ENCODE results near the gene TTLL8.

TTLL8 gene

DNA sequence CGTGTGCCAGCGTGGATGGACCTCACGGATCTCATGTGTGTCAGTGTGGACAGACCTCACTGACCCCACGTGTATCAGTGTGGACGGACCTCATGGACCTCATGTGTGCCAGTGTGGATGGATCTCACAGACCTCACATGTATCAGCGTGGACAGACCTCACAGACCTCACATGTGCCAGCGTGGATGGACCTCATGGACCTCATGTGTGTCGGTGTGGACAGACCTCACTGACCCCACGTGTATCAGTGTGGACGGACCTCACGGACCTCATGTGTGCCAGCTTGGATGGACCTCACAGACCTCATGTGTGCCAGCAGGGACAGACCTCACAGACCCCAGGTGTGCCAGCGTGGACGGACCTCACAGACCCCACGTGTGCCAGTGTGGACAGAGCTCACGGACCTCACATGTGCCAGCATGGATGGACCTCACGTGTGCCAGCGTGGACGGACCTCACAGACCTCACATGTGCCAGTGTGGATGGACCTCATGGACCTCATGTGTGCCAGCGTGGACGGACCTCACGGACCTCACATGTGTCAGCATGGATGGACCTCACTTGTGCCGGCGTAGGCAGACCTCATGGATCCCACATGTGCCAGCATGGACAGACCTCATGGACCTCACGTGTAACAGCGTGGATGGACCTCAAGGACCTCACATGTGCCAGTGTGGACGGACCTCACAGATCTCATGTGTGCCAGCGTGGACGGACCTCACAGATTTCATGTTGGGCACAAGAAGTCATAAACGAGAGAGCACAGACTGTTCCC, 18.2 kb downstream of the TTLL8 start:
- no peak for DNase-seq

DNA sequence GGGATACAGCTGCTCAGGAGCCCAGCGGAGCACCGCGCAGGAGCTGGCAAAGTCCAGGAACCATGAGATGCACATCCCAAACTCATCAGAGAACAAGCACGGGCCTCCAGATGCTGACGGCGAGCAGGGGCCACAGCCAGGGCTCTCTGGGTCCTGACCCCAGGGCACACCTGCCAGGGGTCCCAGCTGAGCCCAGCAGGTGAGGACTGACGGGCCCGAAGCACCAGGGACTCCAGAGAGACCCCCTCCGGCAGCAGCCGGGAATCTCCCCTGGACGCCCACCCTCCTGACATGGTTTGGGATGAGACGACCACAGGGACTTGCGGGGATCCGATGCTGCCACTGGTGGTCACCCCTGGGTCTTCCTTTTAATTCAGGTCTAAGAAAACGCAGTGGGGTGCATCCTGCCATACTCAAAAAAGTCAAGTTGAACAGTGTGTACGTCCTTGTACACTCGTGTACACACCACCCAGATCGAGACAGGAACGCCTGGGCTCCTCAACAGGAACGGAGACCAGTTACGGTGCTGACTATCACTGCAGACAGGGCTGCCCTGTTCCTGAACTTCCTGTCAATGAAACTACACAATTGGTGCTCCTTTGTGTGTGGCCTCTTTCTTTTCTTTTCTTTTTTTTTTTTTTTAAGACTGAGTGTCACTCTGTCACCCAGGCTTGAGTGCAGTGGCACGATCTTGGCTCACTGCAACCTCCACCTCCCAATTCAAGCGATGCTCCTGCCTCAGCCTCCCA, 21.9 kb downstream of the TTLL8 start:
- DNase-seq, result no peak

DNA sequence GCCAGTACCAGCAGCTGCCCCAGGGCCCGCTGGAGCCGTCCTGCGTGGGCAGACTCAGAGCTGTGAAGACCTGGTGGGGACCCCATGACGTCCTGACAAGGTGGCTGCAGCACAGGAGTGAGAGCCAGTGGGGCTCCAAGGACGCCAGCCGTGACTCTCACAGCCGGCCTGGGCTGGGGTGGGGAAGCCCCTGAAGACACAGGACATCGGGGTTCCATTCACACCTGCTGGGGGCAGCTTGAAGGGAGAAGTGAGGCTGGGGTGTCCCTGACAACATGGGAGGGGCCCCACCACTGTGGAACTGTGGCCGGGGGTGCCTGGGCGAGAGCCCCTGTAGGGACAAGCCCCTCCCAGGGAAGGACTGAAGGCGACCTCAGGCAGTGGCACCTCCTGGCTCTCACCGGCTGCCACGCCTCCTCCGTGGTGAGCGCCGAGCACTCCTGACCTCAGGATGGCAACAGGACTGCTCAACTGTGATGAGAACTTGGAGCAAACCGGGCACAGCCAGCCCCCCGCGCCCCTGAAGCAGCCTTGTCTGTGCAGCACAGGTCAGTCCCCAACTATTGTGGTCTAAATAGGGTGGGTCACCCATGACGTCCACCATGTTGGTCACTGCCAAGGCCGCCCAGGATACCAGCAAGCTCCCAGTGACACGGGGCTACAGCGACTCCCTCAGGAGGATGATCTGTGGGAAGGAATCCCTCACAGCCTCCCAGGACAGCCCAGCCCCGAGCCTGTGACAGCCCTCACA, 22.8 kb downstream of the TTLL8 start:
- no peak for DNase-seq

DNA sequence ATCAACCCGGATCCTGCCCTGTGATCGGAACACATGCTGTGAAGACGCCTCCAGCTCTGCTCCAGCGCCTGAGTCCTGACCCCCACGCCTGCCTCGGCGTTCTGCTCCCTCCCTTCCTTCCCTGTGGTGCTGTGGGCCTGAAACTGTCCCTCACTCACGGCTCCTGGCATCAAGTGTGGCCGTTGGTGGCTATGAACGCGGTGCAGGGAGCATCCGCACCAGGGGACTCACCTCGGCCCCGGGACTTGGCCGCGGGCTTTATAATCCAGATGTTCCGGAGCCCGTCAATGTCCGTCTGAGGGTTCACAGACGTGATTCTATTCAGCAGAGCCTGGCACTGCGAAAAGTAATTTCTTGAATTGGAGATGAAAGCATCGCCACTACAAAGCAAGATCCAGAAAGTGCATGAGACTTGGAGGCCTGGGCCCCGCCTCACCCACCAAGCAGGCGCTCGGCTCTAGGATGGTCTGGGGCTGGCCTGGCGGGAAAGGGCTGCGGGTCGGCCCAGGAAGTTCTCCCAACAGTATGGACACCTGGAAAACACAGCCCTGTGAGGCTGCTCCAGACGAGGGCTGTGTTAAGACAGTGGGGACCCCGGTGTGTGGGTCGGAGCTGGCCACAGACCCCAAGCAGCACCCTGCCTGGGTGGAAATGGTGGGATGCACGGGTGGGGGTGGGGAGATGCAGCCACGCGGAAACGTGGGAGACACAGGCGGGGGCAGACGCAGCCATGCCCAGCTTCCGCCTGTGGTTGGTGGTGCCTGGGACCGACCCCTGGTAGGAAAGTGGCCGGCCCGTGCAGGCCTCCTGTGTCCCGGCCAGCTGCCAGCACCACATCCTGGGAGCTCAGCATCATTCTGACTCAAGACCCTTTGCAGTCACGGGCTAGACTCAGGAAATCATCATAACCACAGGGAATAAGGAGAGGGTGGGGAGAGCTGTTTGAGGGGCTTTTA, 23.7 kb downstream of the TTLL8 start:
- DNase-seq, result no peak

DNA sequence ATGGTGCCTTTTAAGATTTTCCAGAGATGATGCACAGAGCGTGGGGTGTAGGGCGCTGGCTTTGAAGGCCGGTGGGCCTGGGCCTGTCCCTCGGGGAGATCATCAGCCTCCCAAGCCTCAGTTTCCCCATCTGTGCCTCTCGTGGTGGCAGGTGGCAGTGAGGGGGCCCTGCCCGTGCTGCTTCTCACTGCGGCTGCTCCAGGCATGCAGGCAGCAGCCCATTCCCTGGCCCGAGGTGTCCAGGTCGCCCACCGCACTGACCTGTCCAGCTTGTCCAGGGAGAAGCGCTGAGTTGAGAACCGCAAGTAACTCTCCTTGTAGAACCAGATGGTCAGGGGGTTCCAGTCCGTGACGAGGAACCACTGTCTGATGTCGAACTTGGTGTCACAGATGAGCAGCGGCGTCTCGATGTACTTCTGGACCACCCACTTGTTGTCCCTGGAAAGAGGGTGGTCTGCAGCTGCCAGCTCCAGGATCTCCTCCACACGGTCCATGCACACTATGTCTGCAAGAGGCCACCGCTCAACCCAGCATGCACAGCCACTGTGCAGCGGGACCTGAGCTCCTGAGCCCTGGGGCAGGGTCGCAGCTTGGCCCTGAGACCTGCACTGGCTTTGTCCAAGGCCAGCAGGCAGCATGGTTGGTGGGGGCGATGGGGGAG, 25.0 kb downstream of the TTLL8 start:
- DNase-seq, result no peak

DNA sequence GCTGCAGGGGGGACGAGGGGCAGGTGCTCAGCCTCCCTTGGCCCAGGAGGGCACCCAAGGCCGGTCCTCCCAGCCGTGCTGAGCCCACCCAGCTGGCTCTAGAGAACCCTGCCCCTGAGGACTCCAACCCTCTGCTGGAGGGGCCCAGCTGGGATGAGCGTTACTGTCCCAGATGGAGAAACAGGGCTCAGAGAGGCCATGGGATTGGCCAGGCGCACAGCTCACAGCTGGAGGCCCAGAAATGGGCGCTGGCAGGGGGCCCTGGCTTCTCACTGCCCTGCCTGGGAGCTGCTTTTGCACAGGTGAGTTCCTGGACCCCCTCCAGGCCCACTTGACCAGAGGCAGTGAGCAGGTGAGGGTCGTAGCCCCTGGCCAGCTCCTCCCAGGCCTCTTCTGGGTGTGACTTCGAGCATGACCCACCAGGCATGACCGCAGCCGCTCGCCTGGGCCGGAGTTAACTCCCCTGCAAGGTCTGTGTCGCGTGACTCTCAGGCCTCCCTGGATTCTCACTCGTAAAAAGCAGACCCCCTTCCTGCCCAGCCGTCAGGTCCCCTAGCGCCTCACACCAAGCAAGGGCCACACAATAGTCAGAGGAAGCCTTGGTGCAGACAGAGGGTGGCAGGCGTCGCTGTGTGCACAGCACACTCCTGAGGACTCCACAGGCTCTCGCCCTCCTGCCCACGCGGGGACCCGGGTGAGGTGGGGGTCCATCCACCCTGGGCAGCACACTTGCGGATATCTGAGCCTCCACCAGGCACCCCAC, 25.8 kb downstream of the TTLL8 start:
- DNase-seq, result no peak

DNA sequence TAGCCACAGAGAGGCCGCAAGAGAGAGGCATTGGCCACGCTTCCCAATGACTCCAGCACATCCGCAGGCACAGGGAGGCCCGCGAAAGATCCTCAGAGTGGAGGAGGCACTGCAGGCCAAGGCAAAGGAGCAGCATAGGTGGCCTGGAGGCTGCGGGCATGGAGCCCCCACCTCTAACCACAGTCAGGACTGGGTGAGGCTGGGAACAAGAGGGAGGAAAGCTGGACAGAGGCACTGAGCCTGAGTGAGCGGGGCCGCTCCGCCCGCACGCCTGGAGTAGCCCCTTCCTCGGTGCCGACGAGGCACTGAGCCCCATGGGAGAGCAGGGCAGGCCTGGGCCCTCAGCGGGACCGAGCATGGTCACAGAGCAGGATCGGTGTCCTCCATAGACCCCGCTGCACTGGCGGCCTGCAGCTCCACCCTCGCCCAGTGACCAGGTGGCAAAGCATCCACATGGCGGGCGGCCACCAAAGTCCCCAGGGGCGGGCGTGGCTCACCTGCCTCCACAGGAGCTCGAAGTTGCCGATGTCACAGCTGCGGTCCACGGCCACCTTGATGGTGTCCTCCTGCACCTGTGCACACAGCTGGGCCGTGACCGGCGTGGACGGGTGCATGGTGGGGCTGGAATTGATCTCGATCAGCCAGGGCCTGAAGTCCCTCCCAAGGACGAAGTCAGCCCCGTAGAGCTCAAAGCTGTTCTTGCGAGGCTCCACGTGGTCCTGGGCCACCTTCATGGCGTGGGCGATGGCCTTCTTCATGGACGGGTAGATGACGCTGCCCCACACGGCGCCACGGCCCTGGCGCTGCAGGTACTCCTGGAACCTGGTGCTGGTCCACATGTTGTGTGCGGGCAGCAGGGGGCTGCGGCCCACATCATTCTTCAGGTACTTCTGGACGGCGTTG, 26.7 kb downstream of the TTLL8 start:
- DNase-seq, result no peak

DNA sequence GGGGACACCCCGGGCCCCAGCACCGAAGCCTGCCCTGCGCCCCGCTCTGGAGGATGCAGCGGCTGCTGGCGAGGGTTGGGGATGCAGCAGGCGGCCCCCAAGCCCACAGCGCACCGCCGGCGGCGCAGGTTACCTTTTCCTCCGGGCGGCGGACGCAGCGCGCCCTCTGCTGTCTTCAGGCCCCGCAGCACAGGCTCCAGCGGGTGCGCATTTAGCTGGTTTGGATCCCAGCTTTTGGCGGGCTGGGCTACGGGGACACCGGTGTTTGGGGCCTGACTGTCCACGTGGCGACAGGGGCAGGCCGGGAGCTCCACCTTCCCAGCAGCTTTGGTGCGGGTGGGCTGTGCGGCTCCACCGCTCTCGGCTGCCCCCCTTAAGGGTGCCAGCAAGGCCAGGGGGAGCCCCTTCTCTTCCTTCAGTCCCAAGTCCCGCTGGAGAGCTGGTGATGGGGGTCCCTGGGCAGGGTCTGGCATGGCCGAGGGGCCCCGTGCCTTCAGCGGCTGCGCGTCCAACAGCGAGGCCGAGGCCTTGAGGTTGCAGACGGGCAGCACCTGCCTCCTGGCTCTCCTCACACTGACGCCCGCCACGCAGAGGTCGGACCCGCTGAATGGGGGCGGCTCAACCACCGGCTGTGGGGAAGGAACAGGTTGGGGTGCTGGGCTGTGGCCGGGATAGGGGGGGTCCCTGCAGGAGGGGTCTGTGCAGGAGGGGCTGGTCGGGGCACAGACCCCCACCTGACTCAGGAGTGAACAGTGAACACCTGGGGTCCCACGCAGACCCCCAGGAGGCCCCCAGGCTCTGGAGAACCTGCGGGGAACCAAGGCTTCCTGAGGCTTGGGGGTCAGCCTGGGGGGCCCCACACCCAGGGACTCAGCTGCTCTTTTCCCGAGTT, 27.6 kb downstream of the TTLL8 start:
- DNase-seq, result peak; percentile 7

DNA sequence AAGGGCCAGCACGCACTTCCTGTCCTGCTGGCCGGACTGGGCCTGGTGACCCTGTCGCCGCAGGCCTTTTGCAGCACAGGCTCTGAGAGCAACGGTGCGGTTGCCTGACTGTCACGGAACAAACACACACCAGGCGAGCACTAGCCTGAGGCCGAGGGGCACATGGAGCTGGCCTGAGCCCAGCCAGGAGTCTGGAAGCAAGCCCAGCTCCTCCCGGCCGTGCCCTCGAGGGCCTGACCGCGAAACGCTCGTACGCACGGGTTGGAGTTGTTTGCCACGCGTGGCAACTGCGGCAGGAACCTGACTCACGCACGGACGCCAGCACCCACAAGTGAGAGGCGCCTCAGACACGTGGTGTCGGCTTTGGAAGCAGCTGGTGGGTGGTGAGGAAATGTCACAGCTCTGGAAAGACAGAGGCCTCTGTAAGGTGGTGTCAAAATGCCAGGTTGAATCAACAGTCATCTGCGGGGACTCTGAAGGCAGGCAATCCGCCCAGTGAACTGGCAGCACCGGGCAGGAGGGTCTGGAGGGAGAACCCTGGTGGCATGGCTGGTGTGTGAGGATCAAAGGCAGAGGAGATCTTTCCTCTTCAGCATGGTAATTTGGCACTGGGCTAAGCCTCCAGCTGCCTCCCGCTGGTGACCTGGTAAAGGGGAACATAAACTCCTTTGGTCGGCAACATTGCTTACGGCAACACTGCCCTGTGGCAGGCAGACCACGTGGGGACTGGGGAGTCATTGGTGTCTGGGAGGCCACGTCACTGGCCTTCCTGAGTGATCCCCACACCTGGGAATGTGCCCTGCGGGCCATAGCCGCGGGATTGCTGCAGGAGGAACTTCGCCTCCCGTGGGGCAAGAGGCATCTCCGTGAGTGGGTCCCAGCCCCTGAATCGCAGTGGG, 30.2 kb downstream of the TTLL8 start:
- peak; percentile 3 for DNase-seq

DNA sequence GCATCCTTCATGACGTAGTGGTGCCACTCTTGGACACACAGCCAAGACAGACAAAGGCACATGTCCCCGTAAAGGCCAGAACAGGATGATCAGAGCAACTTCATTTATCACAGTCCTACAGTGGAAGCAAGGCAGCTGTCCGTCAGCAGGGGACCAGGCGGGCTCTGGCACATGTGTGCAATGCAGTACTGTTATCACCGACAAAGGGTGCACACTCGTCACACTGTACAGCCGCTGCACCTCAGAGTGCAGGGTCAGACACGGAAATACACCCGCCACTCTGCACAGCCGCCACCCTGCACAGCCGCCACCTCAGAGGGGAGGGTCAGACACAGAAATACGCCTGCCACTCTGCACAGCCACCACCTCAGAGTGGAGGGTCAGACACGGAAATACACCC, 32.1 kb downstream of the TTLL8 start:
- DNase-seq, result no peak

DNA sequence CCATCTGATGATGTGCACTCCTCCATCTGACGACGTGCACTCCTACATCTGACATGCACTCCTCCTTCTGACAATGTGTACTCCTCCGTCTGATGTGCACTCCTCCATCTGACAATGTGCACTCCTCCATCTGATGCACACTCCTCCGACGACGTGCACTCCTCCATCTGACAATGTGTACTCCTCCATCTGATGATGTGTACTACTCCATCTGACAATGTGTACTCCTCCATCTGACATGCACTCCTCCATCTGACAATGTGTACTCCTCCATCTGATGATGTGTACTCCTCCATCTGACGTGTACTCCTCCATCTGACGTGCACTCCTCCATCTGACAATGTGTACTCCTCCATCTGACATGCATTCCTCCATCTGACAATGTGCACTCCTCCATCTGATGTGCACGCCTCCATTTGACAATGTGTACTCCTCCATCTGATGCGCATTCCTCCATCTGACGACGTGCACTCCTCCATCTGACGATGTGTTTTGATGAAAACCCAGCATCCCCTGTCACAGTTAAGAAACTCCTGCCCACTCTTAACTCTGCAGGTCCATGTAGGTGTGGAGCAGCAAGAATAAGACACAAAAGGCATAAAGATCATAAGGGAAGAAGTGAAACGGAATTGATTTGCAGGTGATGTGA, 35.8 kb downstream of the TTLL8 start:
- DNase-seq, result no peak

DNA sequence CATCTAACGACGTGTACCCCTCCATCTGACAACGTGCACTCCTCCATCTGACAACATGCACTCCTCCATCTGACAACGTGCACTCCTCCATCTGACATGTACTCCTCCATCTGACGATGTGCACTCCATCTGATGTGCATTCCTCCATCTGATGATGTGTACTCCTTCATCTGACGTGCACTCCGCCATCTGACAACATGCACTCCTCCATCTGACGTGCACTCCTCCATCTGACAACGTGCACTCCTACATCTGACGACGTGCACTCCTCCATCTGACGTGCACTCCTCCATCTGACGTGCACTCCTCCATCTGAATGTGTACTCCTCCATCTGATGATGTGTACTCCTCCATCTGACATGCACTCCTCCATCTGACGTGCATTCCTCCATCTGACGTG, 37.5 kb downstream of the TTLL8 start:
- no peak for DNase-seq

DNA sequence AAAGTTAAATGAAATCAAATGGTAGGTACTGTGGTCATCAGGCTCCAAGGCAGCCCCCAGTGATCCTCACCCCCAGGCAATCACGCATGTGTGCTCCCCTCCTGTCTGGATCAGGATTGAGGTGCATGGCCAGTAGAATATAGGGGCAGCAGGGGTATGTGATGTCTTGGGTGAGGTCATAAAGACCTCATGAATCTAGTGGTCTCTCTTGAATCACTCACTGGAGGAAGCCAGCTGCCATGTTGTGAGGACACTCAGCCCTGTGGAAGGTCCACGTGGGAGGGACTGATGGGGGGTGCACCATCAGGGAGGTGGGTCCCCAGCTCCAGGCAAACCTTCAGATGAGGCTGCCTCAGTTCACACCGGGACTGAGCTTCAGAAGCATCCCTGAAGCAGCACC, 38.8 kb downstream of the TTLL8 start:
- DNase-seq, result no peak

DNA sequence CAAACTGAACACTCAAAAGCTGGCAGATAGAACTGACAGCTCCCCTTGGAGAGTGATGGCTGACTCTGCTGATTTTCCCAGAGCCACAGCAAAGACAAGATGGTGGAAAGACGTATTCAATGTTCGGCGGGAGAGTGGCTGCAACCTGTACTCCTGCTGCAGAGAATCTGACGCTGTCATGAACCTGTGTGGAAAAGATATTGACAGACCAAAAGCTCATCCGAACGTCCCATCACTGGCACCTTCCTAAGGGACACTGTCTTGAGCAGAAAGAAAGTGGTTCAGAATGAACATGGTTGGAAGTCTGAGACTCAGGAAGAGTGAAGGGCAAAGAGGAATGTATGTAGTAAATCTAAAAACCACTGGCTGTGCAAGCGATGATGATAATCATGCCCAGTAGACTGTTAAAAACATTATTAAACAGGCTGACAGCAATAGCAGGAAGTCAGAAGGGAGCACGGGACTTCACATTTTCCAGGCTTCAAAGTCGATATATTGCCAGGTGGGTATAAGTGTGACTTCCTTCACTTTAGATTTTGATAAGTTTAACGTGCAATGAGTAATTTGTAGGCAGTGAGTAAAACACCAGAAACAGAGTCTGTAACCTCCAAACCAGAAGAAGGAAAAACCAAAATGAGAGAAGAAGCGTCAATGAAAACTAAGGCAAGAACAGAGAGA, 39.4 kb downstream of the TTLL8 start:
- DNase-seq, result no peak

DNA sequence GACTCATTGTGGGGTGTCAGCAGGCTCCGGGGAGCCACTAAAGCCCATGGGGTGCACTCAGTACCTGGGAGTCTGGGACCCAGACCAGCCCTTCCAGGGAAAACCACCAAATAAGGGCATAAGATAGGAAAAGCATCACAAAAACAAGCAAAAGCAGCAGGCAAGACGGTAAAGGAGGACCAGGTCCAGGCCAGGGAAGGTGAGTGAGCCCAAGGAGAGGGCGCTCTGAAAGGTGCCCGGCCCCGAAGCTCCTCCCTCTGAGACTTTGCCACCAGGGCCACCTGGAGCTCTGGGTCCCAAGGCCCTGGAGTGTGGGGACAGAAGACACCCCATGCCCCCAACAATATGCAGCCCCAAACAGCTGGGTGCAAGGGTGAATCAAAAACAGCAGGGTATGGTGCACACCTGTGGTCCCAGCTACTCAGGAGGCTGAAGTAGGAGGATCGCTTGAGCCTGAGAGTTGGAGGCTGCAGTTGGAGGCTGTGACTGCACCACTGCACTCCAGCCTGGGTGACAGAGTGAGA, 40.3 kb downstream of the TTLL8 start:
- DNase-seq, result no peak

DNA sequence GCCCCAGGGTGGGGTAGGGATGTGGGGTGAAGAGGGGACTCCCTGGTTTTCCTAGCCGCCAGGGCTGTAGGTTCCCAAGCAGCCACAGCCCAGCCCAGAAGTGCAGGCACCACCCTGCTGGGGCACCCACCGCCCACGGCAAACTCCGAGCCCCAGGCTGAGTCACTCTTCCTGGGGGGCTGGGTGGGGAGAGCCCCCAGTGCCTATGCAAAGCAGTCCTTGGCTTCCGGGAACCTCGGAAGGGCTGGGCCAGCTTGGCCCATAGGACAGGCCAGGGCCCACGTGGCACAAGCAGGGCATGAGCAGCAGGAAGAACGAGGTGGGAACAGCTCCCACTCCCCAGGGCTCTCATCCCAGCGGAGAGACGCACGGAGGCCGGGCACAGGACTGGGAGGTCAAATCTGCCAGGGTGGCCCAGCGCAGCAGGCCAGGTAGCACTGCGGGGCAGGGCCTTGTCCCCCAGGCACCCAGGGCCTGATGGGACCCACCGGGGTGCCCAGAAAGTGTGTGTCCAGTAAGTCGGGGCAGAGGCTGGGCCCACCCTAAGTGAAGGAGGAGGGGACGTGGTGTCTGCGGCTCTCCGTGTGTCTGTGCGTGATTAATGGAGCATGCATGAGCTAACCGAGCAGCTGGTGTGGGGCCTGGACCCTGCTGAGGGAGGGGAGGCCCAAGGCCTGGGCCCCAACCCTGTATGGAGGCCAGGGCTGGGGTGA, 41.0 kb downstream of the TTLL8 start:
- DNase-seq, result no peak

All from NCI-H1092 (cell line).